ENCODE data around the gene TMEM253. TPM values are rescaled to one million over a fixed set of nuclear protein-coding genes. Genes with fewer than 3 reads are reported as not detected.

The TMEM253 gene
- polyA plus RNA-seq (2012; ENCODE audit: low read depth, missing spikeins), result not detected

DNA sequence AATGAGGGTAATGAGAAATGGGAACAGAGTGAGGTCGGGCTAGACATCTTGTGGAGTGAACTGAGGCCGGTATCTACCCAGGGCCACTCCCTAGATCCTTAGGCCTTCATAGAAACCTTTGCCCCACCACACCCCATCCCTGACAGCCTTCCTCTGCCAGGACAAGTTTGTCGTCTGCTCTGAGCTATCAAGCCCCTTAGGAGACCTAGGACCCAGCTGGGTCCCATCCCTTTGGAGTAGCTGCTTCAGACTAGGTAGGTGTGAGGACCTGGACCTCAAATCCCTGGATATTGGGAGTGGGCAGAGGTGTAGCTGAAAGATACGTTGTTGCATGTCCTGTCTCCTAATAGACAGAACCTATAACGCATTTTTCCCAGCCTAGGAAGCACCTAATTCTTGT is at the start of gene TMEM253:
TSS of gene TMEM253 (plus strand) at position 136 of the 400 bp plus-strand sequence. CDS start 278 bp downstream, outside the sequence.
- TF ChIP-seq TAF1 (IDR thresholded peaks at IDR 0.05; ENCODE audit: low read depth, low read length), result no peak
- TF ChIP-seq POU2F2 (IDR thresholded peaks at IDR 0.05; ENCODE audit: low read depth, low read length), result no peak
- no peak for TF ChIP-seq PAX5 (IDR thresholded peaks at IDR 0.05; ENCODE audit: insufficient read depth, low read length, severe bottlenecking)
- TF ChIP-seq POLR2A (IDR thresholded peaks at IDR 0.05; ENCODE audit: low read depth, low read length), result no peak
- no peak for TF ChIP-seq POLR2AphosphoS5 (IDR thresholded peaks at IDR 0.05; ENCODE audit: low read depth, low read length)
- TF ChIP-seq SPI1 (IDR thresholded peaks at IDR 0.05; ENCODE audit: low read depth, low read length), result no peak
- no peak for FAIRE-seq
- no peak for DNase-seq (ENCODE audit: insufficient read length, low spot score)

- DNase-seq (ENCODE audit: insufficient read length, low spot score) (no peak), FAIRE-seq (no peak)
- TF ChIP-seq POLR2AphosphoS5 (IDR thresholded peaks at IDR 0.05; ENCODE audit: low read depth, low read length), result no peak
These were observed 47.4 kb upstream of the TMEM253 start for GRCh38 chr14:21053184-21054122.

GRCh38 chr14:21054123-21054767 is 46.6 kb upstream of the TMEM253 start:
- no peak for TF ChIP-seq POU2F2 (IDR thresholded peaks at IDR 0.05; ENCODE audit: low read depth, low read length)
- TF ChIP-seq POLR2A (IDR thresholded peaks at IDR 0.05; ENCODE audit: low read depth, low read length), result no peak
- no peak for TF ChIP-seq TAF1 (IDR thresholded peaks at IDR 0.05; ENCODE audit: low read depth, low read length)
- TF ChIP-seq POLR2AphosphoS5 (IDR thresholded peaks at IDR 0.05; ENCODE audit: low read depth, low read length), result no peak
- TF ChIP-seq SPI1 (IDR thresholded peaks at IDR 0.05; ENCODE audit: low read depth, low read length), result no peak
- TF ChIP-seq PAX5 (IDR thresholded peaks at IDR 0.05; ENCODE audit: insufficient read depth, low read length, severe bottlenecking), result no peak
- DNase-seq (ENCODE audit: insufficient read length, low spot score) (no peak), FAIRE-seq (peak; percentile 26)

DNA sequence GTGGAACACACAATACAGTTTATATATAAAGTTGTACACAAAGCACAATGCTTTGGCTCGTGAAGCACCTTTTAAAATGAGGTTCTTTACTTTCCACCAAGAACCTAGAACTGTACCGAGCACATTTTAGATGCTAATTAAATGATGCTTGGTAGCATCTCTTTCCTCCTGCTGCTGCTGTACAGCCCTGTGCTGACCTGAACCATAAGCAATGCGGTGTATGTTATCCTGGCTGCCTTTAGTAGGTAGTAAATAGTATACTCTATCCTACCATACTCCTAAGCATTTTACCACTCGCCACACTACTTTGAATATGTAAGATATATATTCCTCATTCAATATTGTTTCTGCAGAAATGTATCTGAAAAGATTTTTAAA is 46.1 kb upstream of the TMEM253 start:
- DNase-seq (ENCODE audit: insufficient read length, low spot score) (no peak), FAIRE-seq (no peak)
- TF ChIP-seq POLR2AphosphoS5 (IDR thresholded peaks at IDR 0.05; ENCODE audit: low read depth, low read length) (no peak), TAF1 (IDR thresholded peaks at IDR 0.05; ENCODE audit: low read depth, low read length) (no peak)

- no peak for FAIRE-seq
- TF ChIP-seq POLR2AphosphoS5 (IDR thresholded peaks at IDR 0.05; ENCODE audit: low read depth, low read length) (no peak), PAX5 (IDR thresholded peaks at IDR 0.05; ENCODE audit: insufficient read depth, low read length, severe bottlenecking) (no peak), POU2F2 (IDR thresholded peaks at IDR 0.05; ENCODE audit: low read depth, low read length) (no peak), POLR2A (IDR thresholded peaks at IDR 0.05; ENCODE audit: low read depth, low read length) (no peak), TAF1 (IDR thresholded peaks at IDR 0.05; ENCODE audit: low read depth, low read length) (no peak), SPI1 (IDR thresholded peaks at IDR 0.05; ENCODE audit: low read depth, low read length) (no peak)
These were observed 45.3 kb upstream of the TMEM253 start for GRCh38 chr14:21055432-21056117.

GRCh38 chr14:21056520-21057163 is 44.2 kb upstream of the TMEM253 start:
- DNase-seq (ENCODE audit: insufficient read length, low spot score), result no peak
- TF ChIP-seq PAX5 (IDR thresholded peaks at IDR 0.05; ENCODE audit: insufficient read depth, low read length, severe bottlenecking) (no peak), POU2F2 (IDR thresholded peaks at IDR 0.05; ENCODE audit: low read depth, low read length) (no peak), POLR2A (IDR thresholded peaks at IDR 0.05; ENCODE audit: low read depth, low read length) (no peak)

More at GRCh38 chr14:21055432-21056117, 45.3 kb upstream of the TMEM253 start:
- no peak for DNase-seq (ENCODE audit: insufficient read length, low spot score)

GRCh38 chr14:21057803-21058675 is 42.8 kb upstream of the TMEM253 start, which contains the start of gene RNASE8:
Gene RNASE8 (plus strand): TSS chr14:21057822. CDS start chr14:21057893, 71 bp downstream.
- FAIRE-seq (no peak), DNase-seq (ENCODE audit: insufficient read length, low spot score) (no peak)
- TF ChIP-seq SPI1 (IDR thresholded peaks at IDR 0.05; ENCODE audit: low read depth, low read length) (no peak), TAF1 (IDR thresholded peaks at IDR 0.05; ENCODE audit: low read depth, low read length) (no peak), POLR2AphosphoS5 (IDR thresholded peaks at IDR 0.05; ENCODE audit: low read depth, low read length) (no peak), POLR2A (IDR thresholded peaks at IDR 0.05; ENCODE audit: low read depth, low read length) (no peak), PAX5 (IDR thresholded peaks at IDR 0.05; ENCODE audit: insufficient read depth, low read length, severe bottlenecking) (no peak), POU2F2 (IDR thresholded peaks at IDR 0.05; ENCODE audit: low read depth, low read length) (no peak)

More at GRCh38 chr14:21056520-21057163, 44.2 kb upstream of the TMEM253 start:
- FAIRE-seq, result no peak

- DNase-seq (ENCODE audit: insufficient read length, low spot score) (no peak), FAIRE-seq (no peak)
- TF ChIP-seq SPI1 (IDR thresholded peaks at IDR 0.05; ENCODE audit: low read depth, low read length), result no peak
- TF ChIP-seq TAF1 (IDR thresholded peaks at IDR 0.05; ENCODE audit: low read depth, low read length), result no peak
- TF ChIP-seq POLR2A (IDR thresholded peaks at IDR 0.05; ENCODE audit: low read depth, low read length), result no peak
- TF ChIP-seq POU2F2 (IDR thresholded peaks at IDR 0.05; ENCODE audit: low read depth, low read length), result no peak
- no peak for TF ChIP-seq PAX5 (IDR thresholded peaks at IDR 0.05; ENCODE audit: insufficient read depth, low read length, severe bottlenecking)
- TF ChIP-seq POLR2AphosphoS5 (IDR thresholded peaks at IDR 0.05; ENCODE audit: low read depth, low read length), result no peak
These were observed 42.0 kb upstream of the TMEM253 start for GRCh38 chr14:21058903-21059302.
